ENCODE data around the gene JUN. TPM values are rescaled to one million over a fixed set of nuclear protein-coding genes. Genes with fewer than 3 reads are reported as not detected.
A peak's percentile ranks its signal among the peaks of the same experiment; 100 is the strongest.

JUN gene
- total and polyA plus RNA-seq, 4 donors: 15.0 to 29.8 (median 17.5) TPM

DNA sequence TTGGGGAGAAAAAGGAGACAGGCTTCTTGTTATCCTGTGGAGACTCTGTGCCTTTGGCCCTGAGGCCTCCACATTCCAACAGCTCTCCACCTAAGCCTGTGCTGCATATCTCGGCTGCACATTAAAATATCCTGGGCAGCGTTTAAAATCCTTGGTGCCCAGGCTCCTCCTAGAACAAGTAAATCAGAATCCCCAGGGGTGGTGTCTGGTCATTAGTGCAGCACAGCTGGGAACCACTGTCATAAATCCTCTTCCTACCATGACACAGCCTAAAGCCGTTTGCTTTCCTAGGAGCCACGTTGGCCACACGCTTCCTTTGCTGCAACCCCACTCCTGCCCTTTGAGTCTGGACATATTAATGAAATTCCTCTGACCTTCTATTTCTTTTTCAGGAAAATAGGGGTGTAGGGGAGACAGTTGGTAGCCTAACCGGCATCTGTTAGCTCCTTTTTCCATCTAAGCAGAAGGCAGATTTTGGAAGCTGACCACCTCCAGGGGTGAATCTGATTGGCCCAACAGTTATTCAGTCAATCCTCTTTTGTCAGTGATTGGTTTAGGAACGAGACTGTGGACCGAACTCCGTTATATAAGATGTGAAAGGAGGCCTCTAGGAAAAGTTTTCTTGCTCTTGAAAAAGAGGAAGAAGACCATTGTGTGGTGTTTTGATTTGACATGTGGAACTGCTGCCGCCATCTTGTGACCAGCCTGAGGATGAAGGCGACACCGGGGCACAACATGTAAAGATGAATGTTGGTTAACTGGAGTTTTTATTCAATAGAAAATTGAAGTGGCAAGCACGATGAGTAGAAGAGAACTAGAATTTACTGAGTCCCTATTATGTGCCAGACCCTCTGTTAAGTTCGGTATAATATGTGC lies 41.9 kb downstream of the JUN start:
- Histone ChIP-seq H3K9me3 (ENCODE audit: control insufficient read depth in 4 of 4, low read length in 3 of 4) (no peaks in the 10 kb centered on the region), H3K36me3 (ENCODE audit: control insufficient read depth in 4 of 4, insufficient read depth in 3 of 4, low read depth in 1 of 4, low read length in 3 of 4) (no peaks in the 10 kb centered on the region), H3K4me3 (ENCODE audit: low read depth in 1 of 3, low read length in 3 of 3) (no peak overlapping the region), H3K27ac (ENCODE audit: low read depth in 1 of 2, low read length in 2 of 2) (no peak overlapping the region), H3K27me3 (ENCODE audit: control insufficient read depth in 4 of 4, insufficient read depth in 4 of 4, low read length in 3 of 4) (no peaks in the 10 kb centered on the region), H3K9ac (ENCODE audit: low read depth in 1 of 2, low read length in 2 of 2) (no peak overlapping the region), H3K4me1 (ENCODE audit: control insufficient read depth in 4 of 4, insufficient read depth in 4 of 4, low read length in 3 of 4) (no peaks in the 10 kb centered on the region)
- no peak for DNase-seq (ENCODE audit: low spot score)
- 95% methylated on average over 14 of the region's 14 CpGs for WGBS
- TF ChIP-seq YY1 (IDR thresholded peaks at IDR 0.05) (no peak), RXRA (IDR thresholded peaks at IDR 0.05) (no peak), JUND (IDR thresholded peaks at IDR 0.05) (no peak), NR2F2 (IDR thresholded peaks at IDR 0.05) (no peak), REST (IDR thresholded peaks at IDR 0.05) (no peak), FOXA2 (IDR thresholded peaks at IDR 0.05) (no peak)

- no peak overlapping the region for H3K9ac ChIP-seq (ENCODE audit: low read depth in 1 of 2, low read length in 2 of 2)
- TF ChIP-seq NR2F2 (IDR thresholded peaks at IDR 0.05): no peak
- no peak for TF ChIP-seq FOXA2 (IDR thresholded peaks at IDR 0.05)
- TF ChIP-seq EGR1 (IDR thresholded peaks at IDR 0.05; ENCODE audit: low read depth in 2 of 2): no peak
- TF ChIP-seq REST (IDR thresholded peaks at IDR 0.05): no peak
- TF ChIP-seq JUND (IDR thresholded peaks at IDR 0.05): no peak
- TF ChIP-seq RAD21 (IDR thresholded peaks at IDR 0.05): peak; percentile 96 to 97
- no peak for TF ChIP-seq MAX (IDR thresholded peaks at IDR 0.05)
- TF ChIP-seq YY1 (IDR thresholded peaks at IDR 0.05): no peak
- no peak for TF ChIP-seq SP1 (IDR thresholded peaks at IDR 0.05)
- TF ChIP-seq CTCF (IDR thresholded peaks at IDR 0.05; ENCODE audit: low read depth, low read length, missing input control): peak; percentile 84
- TF ChIP-seq, protein P1, sequence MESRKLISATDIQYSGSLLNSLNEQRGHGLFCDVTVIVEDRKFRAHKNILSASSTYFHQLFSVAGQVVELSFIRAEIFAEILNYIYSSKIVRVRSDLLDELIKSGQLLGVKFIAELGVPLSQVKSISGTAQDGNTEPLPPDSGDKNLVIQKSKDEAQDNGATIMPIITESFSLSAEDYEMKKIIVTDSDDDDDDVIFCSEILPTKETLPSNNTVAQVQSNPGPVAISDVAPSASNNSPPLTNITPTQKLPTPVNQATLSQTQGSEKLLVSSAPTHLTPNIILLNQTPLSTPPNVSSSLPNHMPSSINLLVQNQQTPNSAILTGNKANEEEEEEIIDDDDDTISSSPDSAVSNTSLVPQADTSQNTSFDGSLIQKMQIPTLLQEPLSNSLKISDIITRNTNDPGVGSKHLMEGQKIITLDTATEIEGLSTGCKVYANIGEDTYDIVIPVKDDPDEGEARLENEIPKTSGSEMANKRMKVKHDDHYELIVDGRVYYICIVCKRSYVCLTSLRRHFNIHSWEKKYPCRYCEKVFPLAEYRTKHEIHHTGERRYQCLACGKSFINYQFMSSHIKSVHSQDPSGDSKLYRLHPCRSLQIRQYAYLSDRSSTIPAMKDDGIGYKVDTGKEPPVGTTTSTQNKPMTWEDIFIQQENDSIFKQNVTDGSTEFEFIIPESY (IDR thresholded peaks at IDR 0.05): peak; percentile 10
- no peak for TF ChIP-seq HNF4A (conservative IDR thresholded peaks at IDR 0.05)
- TF ChIP-seq, protein P2, sequence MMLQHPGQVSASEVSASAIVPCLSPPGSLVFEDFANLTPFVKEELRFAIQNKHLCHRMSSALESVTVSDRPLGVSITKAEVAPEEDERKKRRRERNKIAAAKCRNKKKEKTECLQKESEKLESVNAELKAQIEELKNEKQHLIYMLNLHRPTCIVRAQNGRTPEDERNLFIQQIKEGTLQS (IDR thresholded peaks at IDR 0.05): no peak
- DNase-seq (ENCODE audit: low spot score): no peak
- no peaks in the 10 kb centered on the region for H3K4me1 ChIP-seq (ENCODE audit: control insufficient read depth in 4 of 4, insufficient read depth in 4 of 4, low read length in 3 of 4)
- H3K9me3 ChIP-seq (ENCODE audit: control insufficient read depth in 4 of 4, low read length in 3 of 4): no peaks in the 10 kb centered on the region
- H3K27ac ChIP-seq (ENCODE audit: low read depth in 1 of 2, low read length in 2 of 2): no peak overlapping the region
- H3K36me3 ChIP-seq (ENCODE audit: control insufficient read depth in 4 of 4, insufficient read depth in 3 of 4, low read depth in 1 of 4, low read length in 3 of 4): no peaks in the 10 kb centered on the region
- no peaks in the 10 kb centered on the region for H3K27me3 ChIP-seq (ENCODE audit: control insufficient read depth in 4 of 4, insufficient read depth in 4 of 4, low read length in 3 of 4)
- no peak overlapping the region for H3K4me3 ChIP-seq (ENCODE audit: low read depth in 1 of 3, low read length in 3 of 3)
- WGBS: 27% methylated on average over 3 of the region's 3 CpGs
Measured at GRCh38 chr1:58739856-58740466, 43.9 kb downstream of the JUN start.

Measured in liver (tissue), 9 donors.